SK-N-SH (cell line): ENCODE measurements around the gene TP53I11. TPM values are rescaled to one million over a fixed set of nuclear protein-coding genes. Genes with fewer than 3 reads are reported as not detected.
A peak's percentile ranks its signal among the peaks of the same experiment; 100 is the strongest.

ENCODE experiments used
- CTCF ChIA-PET: fragments of 300-600, 350-600 bp; formaldehyde crosslinking; extraction: SDS; loops from one replicate; lab custom pipeline; 2021; lab: Yijun Ruan, JAX
- POLR2A ChIA-PET: fragments of 350-600 bp; sonication (Branson Sonifier 250); formaldehyde crosslinking; extraction: SDS; loops from one replicate; lab custom pipeline; 2020; ENCODE audit warnings: antibody characterized with exemption, inconsistent platforms; lab: Yijun Ruan, JAX
- DNase-seq: peaks from one replicate; pipeline ENCODE4 v3.0.0; 2012
- H2AFZ ChIP-seq: fragments of 200-600 bp; sonication (generic); 2 replicates; pipeline ENCODE4 v1.8.1; 2016; ENCODE audit warnings: antibody characterized with exemption, mild to moderate bottlenecking, low read depth
- H3F3A ChIP-seq: fragments of 200-600 bp; sonication (generic); replicated peaks from 2 replicates; pipeline ENCODE3; 2016; ENCODE audit warnings: antibody characterized with exemption, mild to moderate bottlenecking; ENCODE audit not compliant: insufficient read depth
- H3K27ac ChIP-seq, 2 experiments: fragments of 200-500 bp in 1 of 2; fragments of 200-600 bp in 1 of 2; sonication (Bioruptor generic) in 1 of 2; sonication (generic), shearing (Covaris generic) in 1 of 2; 2 replicates each; pipeline versions ENCODE4 v1.5.1 to v1.6.1; 2014 to 2016; ENCODE audit warnings: low read depth in 2 of 2, inconsistent platforms in 1 of 2, low read length in 1 of 2, mild to moderate bottlenecking in 1 of 2, mixed read lengths in 1 of 2
- H3K27me3 ChIP-seq: fragments of 200-600 bp; sonication (generic), shearing (Covaris generic); 2 replicates; pipeline ENCODE4 v1.6.1; 2016; ENCODE audit warnings: mixed run types; ENCODE audit not compliant: insufficient read depth
- H3K36me3 ChIP-seq, 2 experiments: fragments of 200-500 bp in 1 of 2; fragments of 200-600 bp in 1 of 2; sonication (Bioruptor generic) in 1 of 2; sonication (generic) in 1 of 2; replicated peaks in 1 of 2; 2 replicates each; pipeline versions ENCODE3 to v1.5.1; 2014 to 2016; ENCODE audit warnings: low read length in 1 of 2, mild to moderate bottlenecking in 1 of 2; ENCODE audit not compliant: insufficient read depth in 2 of 2, control insufficient read depth in 1 of 2
- H3K4me1 ChIP-seq, 2 experiments: fragments of 200-500 bp in 1 of 2; fragments of 200-600 bp in 1 of 2; sonication (Bioruptor generic) in 1 of 2; sonication (generic), shearing (Covaris generic) in 1 of 2; 2 replicates each; pipeline versions ENCODE4 v1.5.1 to v1.6.1; 2014 to 2016; ENCODE audit warnings: low read depth in 1 of 2, low read length in 1 of 2, mixed run types in 1 of 2; ENCODE audit not compliant: insufficient read depth in 2 of 2, control insufficient read depth in 1 of 2
- H3K4me2 ChIP-seq: fragments of 200-600 bp; sonication (generic), shearing (Covaris generic); 2 replicates; pipeline ENCODE4 v1.6.1; 2017; ENCODE audit warnings: mixed run types
- H3K4me3 ChIP-seq, 2 experiments: fragments of 200-500 bp in 1 of 2; fragments of 200-600 bp in 1 of 2; sonication (Bioruptor generic) in 1 of 2; sonication (generic), shearing (Covaris generic) in 1 of 2; 2 replicates each; pipeline versions ENCODE4 v1.5.1 to v1.8.1; 2014 to 2016; ENCODE audit warnings: low read depth in 2 of 2, inconsistent platforms in 1 of 2, low read length in 1 of 2, mild to moderate bottlenecking in 1 of 2, mixed read lengths in 1 of 2, moderate library complexity in 1 of 2
- H3K79me2 ChIP-seq: fragments of 200-600 bp; sonication (generic); 2 replicates; pipeline ENCODE4 v1.8.1; 2017; ENCODE audit warnings: mild to moderate bottlenecking; ENCODE audit not compliant: insufficient read depth
- H3K9ac ChIP-seq: fragments of 200-600 bp; sonication (generic); 2 replicates; pipeline ENCODE4 v1.6.1; 2017; ENCODE audit warnings: mixed run types
- H3K9me2 ChIP-seq: fragments of 200-600 bp; sonication (generic); 2 replicates; pipeline ENCODE4 v1.6.1; 2017; ENCODE audit warnings: mixed run types
- H3K9me3 ChIP-seq: fragments of 200-600 bp; sonication (generic); 2 replicates; pipeline ENCODE4 v1.6.1; 2017; ENCODE audit warnings: mixed run types, mild to moderate bottlenecking, moderate library complexity
- H4K20me1 ChIP-seq: fragments of 200-600 bp; sonication (generic); 2 replicates; pipeline ENCODE4 v1.6.1; 2017; ENCODE audit warnings: mild to moderate bottlenecking, mixed run types; ENCODE audit not compliant: insufficient read depth
- RAD21 ChIP-seq: IDR thresholded peaks from 2 replicates; pipeline ENCODE4 v1.6.1; 2012; ENCODE audit warnings: mild to moderate bottlenecking, low read length
- SIN3A ChIP-seq: IDR thresholded peaks from 2 replicates; pipeline ENCODE4 v1.6.1; 2012; ENCODE audit warnings: low read depth, mild to moderate bottlenecking, low read length, moderate library complexity, borderline replicate concordance
- TEAD4 ChIP-seq: IDR thresholded peaks from 2 replicates; pipeline ENCODE4 v1.4.0; 2012; ENCODE audit warnings: mild to moderate bottlenecking, borderline replicate concordance; ENCODE audit not compliant: insufficient read depth
- YY1 ChIP-seq: IDR thresholded peaks from 2 replicates; pipeline ENCODE4 v1.4.0; 2012; ENCODE audit warnings: low read depth, mild to moderate bottlenecking
- ZBTB33 ChIP-seq: IDR thresholded peaks from 2 replicates; pipeline ENCODE4 v1.4.0; 2012; ENCODE audit warnings: low read depth, borderline replicate concordance
- WGBS: methylation state at CpG from one replicate; pipeline ENCODE4 v1.1.6; 2017; ENCODE audit warnings: low lambda C conversion rate; 5-methylcytosine and 5-hydroxymethylcytosine counted together
- polyA plus RNA-seq, 3 experiments: library from polyadenylated mRNA; depleted of rRNA; stranded (reverse); fragments of >200 nt; gene quantifications; 2 replicates each; pipeline ENCODE4 v1.2.3, GENCODE V29; 2012
- TF ChIP-seq, protein P1 (sequence below): fragments of 200-600 bp; sonication (generic); IDR thresholded peaks from 2 replicates; pipeline ENCODE4 v1.6.1; 2017; ENCODE audit warnings: antibody characterized with exemption, mild to moderate bottlenecking, moderate library complexity
- TF ChIP-seq, protein P2 (sequence below): IDR thresholded peaks from 2 replicates; pipeline ENCODE4 v1.4.0; 2012; ENCODE audit warnings: low read depth

TP53I11 gene
- polyA plus RNA-seq, 1 of the 3 experiments (the other 2 are of a cell fraction): 6.6 TPM

GRCh38 chr11:44927174-44927661 lies 23.5 kb downstream of the TP53I11 start (continued):
- TF ChIP-seq, protein P1, sequence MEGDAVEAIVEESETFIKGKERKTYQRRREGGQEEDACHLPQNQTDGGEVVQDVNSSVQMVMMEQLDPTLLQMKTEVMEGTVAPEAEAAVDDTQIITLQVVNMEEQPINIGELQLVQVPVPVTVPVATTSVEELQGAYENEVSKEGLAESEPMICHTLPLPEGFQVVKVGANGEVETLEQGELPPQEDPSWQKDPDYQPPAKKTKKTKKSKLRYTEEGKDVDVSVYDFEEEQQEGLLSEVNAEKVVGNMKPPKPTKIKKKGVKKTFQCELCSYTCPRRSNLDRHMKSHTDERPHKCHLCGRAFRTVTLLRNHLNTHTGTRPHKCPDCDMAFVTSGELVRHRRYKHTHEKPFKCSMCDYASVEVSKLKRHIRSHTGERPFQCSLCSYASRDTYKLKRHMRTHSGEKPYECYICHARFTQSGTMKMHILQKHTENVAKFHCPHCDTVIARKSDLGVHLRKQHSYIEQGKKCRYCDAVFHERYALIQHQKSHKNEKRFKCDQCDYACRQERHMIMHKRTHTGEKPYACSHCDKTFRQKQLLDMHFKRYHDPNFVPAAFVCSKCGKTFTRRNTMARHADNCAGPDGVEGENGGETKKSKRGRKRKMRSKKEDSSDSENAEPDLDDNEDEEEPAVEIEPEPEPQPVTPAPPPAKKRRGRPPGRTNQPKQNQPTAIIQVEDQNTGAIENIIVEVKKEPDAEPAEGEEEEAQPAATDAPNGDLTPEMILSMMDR: peak; percentile 91
- TF ChIP-seq, all 33 proteins: peak for 3

- DNase-seq: no peak
- no peak for TF ChIP-seq TEAD4
- no peak for TF ChIP-seq RAD21
- no peak for TF ChIP-seq YY1
- TF ChIP-seq, all 33 proteins: peak for 0
- Histone ChIP-seq H3K9me3 (no peaks in the 10 kb centered on the region), H2AFZ (no peak overlapping the region), H3K4me1 (peaks cover 0 to 8% of the 10 kb centered on the region in 2 experiments; a peak in 1 of 4 replicates), H3K27me3 (no peaks in the 10 kb centered on the region), H3K79me2 (no peaks in the 10 kb centered on the region), H3K36me3 (no peaks in the 10 kb centered on the region), H3K4me3 (no peak overlapping the region), H4K20me1 (no peaks in the 10 kb centered on the region), H3K27ac (no peak overlapping the region), H3K9ac (no peak overlapping the region), H3F3A (no peaks in the 10 kb centered on the region), H3K9me2 (no peaks in the 10 kb centered on the region), H3K4me2 (no peak overlapping the region)
- ChIA-PET POLR2A (no interaction called here), CTCF (interaction anchor here (1.0 to 24.2 kb wide), 26 partner anchors 8 to 846 kb away, joined by 3 to 1245 read pairs (median 8); no protein-coding TSS in a partner anchor)
- WGBS: 65% methylated on average over 8 of the region's 8 CpGs
Measured at GRCh38 chr11:44926036-44926435, 24.6 kb downstream of the TP53I11 start.

DNA sequence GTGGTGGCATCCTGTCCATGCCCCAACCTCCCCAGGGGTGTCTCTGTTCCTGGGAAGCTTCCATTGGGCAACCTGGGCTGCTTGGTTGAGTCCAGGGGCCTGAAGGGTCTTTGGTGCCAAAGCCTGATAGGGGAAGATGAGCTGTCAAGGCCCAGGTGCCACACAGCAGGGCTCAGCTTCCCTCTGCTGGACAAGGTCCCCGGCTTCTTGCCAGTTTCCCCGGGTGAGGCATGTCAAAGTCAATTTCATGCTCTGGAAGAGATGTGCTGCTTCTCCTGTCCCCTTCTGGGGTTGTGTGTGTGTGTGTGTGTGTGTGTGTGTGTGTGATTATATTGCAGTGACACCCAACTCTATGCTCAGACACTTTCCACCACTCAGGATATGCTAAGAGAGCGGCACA lies 26.9 kb downstream of the TP53I11 start:
- H3K9ac ChIP-seq: no peak overlapping the region
- no peaks in the 10 kb centered on the region for H3K27me3 ChIP-seq
- H3K4me1 ChIP-seq: peaks cover 0 to 8% of the 10 kb centered on the region in 2 experiments; a peak in 1 of 4 replicates
- H3K4me2 ChIP-seq: no peak overlapping the region
- ChIA-PET POLR2A (interaction anchor here (0.6 kb wide), 1 partner anchor 9 kb away, joined by 4 read pairs; no protein-coding TSS in a partner anchor), CTCF (interaction anchor here (0.6 to 1.6 kb wide), 6 partner anchors 13 to 307 kb away, joined by 3 to 6 read pairs (median 3); no protein-coding TSS in a partner anchor)
- no peaks in the 10 kb centered on the region for H3K36me3 ChIP-seq
- no peaks in the 10 kb centered on the region for H3F3A ChIP-seq
- H3K27ac ChIP-seq: no peak overlapping the region
- H4K20me1 ChIP-seq: no peaks in the 10 kb centered on the region
- WGBS: 68% methylated on average over 3 of the region's 3 CpGs
- H2AFZ ChIP-seq: no peak overlapping the region
- H3K79me2 ChIP-seq: no peaks in the 10 kb centered on the region
- DNase-seq: no peak
- no peaks in the 10 kb centered on the region for H3K9me3 ChIP-seq
- no peak overlapping the region for H3K4me3 ChIP-seq
- TF ChIP-seq SIN3A: no peak
- TF ChIP-seq ZBTB33: no peak
- TF ChIP-seq, protein P2, sequence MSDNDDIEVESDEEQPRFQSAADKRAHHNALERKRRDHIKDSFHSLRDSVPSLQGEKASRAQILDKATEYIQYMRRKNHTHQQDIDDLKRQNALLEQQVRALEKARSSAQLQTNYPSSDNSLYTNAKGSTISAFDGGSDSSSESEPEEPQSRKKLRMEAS: no peak
- no peaks in the 10 kb centered on the region for H3K9me2 ChIP-seq
